Activated B cell treated with CpG ODN at 0.5 μM for 24 hours (primary cell): Measurements from ENCODE around the gene NXN. TPM values are rescaled to one million over a fixed set of nuclear protein-coding genes. Genes with fewer than 3 reads are reported as not detected.

ENCODE experiments used
- ATAC-seq: fragments of 200-7000 bp; cut with Tn5 transposase; one replicate; pipeline ENCODE4 v1.10.0; 2021; ENCODE audit warnings: low read depth, mild to moderate bottlenecking, moderate library complexity
- CTCF ChIA-PET: fragments of 350-600 bp; sonication (Branson Sonifier 250); formaldehyde crosslinking; loops from one replicate; lab custom pipeline; 2021; ENCODE audit warnings: antibody characterized with exemption; lab: Charles Lee
- POLR2A ChIA-PET: fragments of 350-600 bp; sonication (Branson Sonifier 250); formaldehyde crosslinking; loops from one replicate; lab custom pipeline; 2021; ENCODE audit warnings: antibody characterized with exemption; lab: Charles Lee
- DNase-seq: peaks from one replicate; pipeline ENCODE4 v3.0.0; 2022
- H3K27ac Mint-ChIP-seq: one replicate; pipeline ENCODE4 v1.8.0; 2020; ENCODE audit warnings: mixed read lengths
- H3K27me3 Mint-ChIP-seq: one replicate; pipeline ENCODE4 v1.8.0; 2021; ENCODE audit warnings: mixed read lengths
- H3K36me3 Mint-ChIP-seq: one replicate; pipeline ENCODE4 v1.8.0; 2021; ENCODE audit warnings: low read depth, mixed read lengths
- H3K4me1 Mint-ChIP-seq: one replicate; pipeline ENCODE4 v1.8.0; 2021; ENCODE audit warnings: mixed read lengths
- H3K4me3 Mint-ChIP-seq: one replicate; pipeline ENCODE4 v1.8.0; 2020; ENCODE audit warnings: mild to moderate bottlenecking, mixed read lengths
- H3K9me3 Mint-ChIP-seq: one replicate; pipeline ENCODE4 v1.8.0; 2020; ENCODE audit warnings: mixed read lengths
- intact Hi-C: fragments of 100-400 bp; cut with micrococcal nuclease; formaldehyde crosslinking; loops from one replicate; pipeline ENCODE4 v1.15.1; 2024
- total RNA-seq: library from RNA; stranded (reverse); gene quantifications from 2 replicates; pipeline ENCODE4 v1.2.3, GENCODE V29; 2022
- TF ChIP-seq, protein P1 (sequence below): fragments of 200-600 bp; IDR thresholded peaks from one replicate; pipeline ENCODE4 v1.8.0; 2022; ENCODE audit warnings: antibody characterized with exemption, mild to moderate bottlenecking

The NXN gene
- total RNA-seq, 1 donor from 2014 or later, result 0.22 TPM

DNA sequence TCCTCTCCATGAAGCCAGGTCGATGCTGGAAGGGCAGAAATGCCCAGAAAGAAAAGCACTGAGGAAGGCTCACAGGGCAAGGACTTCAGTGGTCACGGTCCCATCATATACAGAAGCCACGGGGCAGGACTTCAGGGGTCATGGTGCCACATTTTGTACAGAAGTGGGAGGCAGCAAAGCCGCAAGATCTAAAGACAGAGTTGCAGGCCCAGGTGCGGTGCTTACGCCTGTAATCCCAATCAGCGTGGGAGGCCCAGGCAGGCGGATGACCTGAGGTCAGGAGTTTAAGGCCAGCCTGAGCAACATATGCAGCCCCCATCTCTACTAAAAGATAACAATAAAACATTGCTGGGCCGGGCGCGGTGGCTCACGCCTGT, 96.0 kb downstream of the NXN start:
- Mint-ChIP-seq H3K36me3 (no peaks in the 10 kb centered on the region), H3K4me1 (peaks cover 4% of the 10 kb centered on the region), H3K27me3 (peaks cover 9% of the 10 kb centered on the region), H3K9me3 (no peaks in the 10 kb centered on the region), H3K4me3 (no peak overlapping the region), H3K27ac (no peak overlapping the region)
- no peak for ATAC-seq
- ChIA-PET CTCF (no interaction called here), POLR2A (interaction anchor here (0.7 kb wide), 1 partner anchor 15 kb away, joined by 7 read pairs; no protein-coding TSS in a partner anchor)
- no peak for DNase-seq
- intact Hi-C loops, result no loop called here
- TF ChIP-seq, protein P1, sequence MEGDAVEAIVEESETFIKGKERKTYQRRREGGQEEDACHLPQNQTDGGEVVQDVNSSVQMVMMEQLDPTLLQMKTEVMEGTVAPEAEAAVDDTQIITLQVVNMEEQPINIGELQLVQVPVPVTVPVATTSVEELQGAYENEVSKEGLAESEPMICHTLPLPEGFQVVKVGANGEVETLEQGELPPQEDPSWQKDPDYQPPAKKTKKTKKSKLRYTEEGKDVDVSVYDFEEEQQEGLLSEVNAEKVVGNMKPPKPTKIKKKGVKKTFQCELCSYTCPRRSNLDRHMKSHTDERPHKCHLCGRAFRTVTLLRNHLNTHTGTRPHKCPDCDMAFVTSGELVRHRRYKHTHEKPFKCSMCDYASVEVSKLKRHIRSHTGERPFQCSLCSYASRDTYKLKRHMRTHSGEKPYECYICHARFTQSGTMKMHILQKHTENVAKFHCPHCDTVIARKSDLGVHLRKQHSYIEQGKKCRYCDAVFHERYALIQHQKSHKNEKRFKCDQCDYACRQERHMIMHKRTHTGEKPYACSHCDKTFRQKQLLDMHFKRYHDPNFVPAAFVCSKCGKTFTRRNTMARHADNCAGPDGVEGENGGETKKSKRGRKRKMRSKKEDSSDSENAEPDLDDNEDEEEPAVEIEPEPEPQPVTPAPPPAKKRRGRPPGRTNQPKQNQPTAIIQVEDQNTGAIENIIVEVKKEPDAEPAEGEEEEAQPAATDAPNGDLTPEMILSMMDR, result no peak

DNA sequence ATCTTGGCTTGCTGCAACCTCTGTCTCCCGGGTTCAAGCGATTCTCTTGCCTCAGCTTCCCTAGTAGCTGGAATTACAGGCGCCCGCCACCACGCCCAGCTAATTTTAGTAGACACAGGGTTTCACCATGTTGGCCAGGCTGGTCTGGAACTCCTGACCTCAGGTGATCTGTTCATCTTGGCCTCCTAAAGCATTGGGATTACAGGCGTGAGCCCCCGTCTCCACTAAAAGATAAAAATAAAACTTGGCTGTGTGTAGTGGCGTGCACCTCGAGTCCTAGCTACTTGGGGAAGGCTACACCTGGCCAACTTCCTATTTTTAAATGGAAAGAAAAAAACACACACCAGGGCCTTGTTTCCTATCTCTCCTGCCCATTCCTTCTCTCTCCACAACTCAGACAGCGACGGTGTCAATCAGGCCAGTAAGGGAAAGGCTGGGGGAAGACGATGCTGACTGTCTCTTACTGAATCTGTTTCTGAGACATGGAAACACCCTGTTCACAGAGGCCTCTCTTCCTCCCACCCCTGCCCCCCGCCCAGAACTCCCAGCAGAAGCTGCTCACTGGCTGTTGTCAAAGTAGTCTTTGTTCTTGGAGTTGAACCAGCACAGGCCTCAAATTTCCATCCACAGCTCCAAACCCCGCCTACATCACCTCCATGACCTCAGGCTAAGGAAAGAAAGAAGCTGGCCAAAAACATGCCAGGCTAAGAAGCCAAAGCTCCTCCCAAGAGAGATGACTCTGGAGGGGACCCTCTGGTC, 96.6 kb downstream of the NXN start:
- DNase-seq (no peak), ATAC-seq (no peak)
- ChIA-PET POLR2A (interaction anchor here (0.7 kb wide), 1 partner anchor 15 kb away, joined by 7 read pairs; no protein-coding TSS in a partner anchor), CTCF (no interaction called here)
- peaks cover 4% of the 10 kb centered on the region for H3K4me1 Mint-ChIP-seq
- H3K36me3 Mint-ChIP-seq, result no peaks in the 10 kb centered on the region
- intact Hi-C loops, result no loop called here
- H3K9me3 Mint-ChIP-seq, result no peaks in the 10 kb centered on the region
- H3K4me3 Mint-ChIP-seq, result no peak overlapping the region
- TF ChIP-seq, protein P1, result no peak
- no peak overlapping the region for H3K27ac Mint-ChIP-seq
- H3K27me3 Mint-ChIP-seq, result peaks cover 9% of the 10 kb centered on the region

DNA sequence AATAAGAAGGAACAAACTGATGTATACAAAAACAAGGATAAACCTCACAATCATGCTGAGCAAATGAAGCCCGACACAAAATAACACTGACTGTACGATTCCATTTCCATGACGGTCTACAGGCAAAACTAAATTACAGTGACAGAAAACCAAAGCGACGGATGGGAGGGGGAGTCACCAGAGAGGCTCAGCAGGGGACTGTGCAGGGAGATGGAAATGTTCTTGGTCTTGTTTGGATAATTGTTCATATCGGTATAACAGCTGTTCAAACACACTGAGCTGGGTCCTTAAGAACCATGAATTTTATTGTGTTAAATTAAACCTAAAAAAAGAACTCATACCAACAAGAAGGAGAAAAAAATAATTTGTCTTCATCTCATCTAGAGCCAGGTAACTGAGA, 97.8 kb downstream of the NXN start:
- TF ChIP-seq, protein P1, result no peak
- DNase-seq (no peak), ATAC-seq (no peak)
- Mint-ChIP-seq H3K4me3 (no peak overlapping the region), H3K27ac (no peak overlapping the region), H3K36me3 (no peaks in the 10 kb centered on the region), H3K9me3 (no peaks in the 10 kb centered on the region), H3K4me1 (peaks cover 4% of the 10 kb centered on the region), H3K27me3 (peaks cover 11% of the 10 kb centered on the region)
- ChIA-PET CTCF (no interaction called here), POLR2A (no interaction called here)
- intact Hi-C loops, result no loop called here

DNA sequence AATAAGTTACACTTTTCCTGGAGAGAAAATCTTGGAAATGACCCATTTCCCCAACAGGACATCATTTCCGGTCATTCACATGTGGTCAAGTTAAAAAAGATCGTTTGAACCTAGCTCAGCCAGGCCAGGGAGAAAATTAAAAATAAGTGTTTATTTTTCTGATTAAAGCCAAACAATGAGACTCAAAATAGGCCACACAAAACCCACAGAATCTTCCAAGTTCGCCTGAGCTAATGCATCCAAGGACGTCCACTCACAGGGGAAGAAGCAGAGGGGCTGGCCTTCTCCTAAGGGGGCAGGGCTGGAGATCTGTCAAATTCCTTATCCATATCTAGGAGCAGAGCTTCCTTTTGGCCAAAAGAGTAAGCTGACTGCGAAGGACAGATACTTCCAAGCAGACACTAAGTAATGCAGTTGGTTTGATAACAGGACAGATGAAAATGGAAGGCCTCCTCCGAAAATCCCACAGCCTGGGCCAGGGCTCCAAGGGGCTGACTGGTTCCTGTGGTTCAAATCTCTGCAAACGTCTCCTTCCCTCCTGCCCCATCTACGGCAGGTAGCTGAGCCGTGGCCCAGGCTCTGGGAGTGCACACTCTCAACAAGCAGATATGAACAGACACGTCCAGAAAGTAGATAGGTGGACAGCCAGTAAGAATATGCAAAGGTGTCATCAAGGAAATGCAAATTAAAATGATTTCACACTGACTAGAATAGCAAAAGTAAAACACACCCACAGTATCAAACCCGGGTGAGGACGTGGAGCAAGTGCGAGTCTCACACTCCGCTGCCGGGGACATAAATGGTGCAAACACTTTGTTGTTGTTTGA, 98.9 kb downstream of the NXN start:
- Mint-ChIP-seq H3K9me3 (no peaks in the 10 kb centered on the region), H3K36me3 (no peaks in the 10 kb centered on the region), H3K27ac (no peak overlapping the region), H3K27me3 (peaks cover 17% of the 10 kb centered on the region), H3K4me1 (peaks cover 7% of the 10 kb centered on the region), H3K4me3 (no peak overlapping the region)
- no peak for ATAC-seq
- no peak for DNase-seq
- TF ChIP-seq, protein P1, result no peak
- ChIA-PET POLR2A (no interaction called here), CTCF (interaction anchor here (1.7 to 2.7 kb wide), 3 partner anchors 100 to 175 kb away, joined by 8 to 23 read pairs (median 10); partner anchors contain the start of gene TIMM22)
- intact Hi-C loops, result no loop called here
